Keratinocyte (primary cell): ENCODE results near the gene AKNA. TPM values are rescaled to one million over a fixed set of nuclear protein-coding genes. Genes with fewer than 3 reads are reported as not detected.

Experiments used
- DNase-seq: peaks from one replicate; pipeline ENCODE4 v3.0.0-alpha.2; 2011; ENCODE audit warnings: low read depth, missing footprints, low spot score
- FAIRE-seq: peaks from 2 replicates; lab custom pipeline; 2011; peaks lifted over from hg19 to GRCh38; lab: Jason Lieb, UNC
- H2AFZ ChIP-seq: 2 replicates; pipeline ENCODE4 v1.6.0; 2012; ENCODE audit warnings: low read length, control low read depth, inconsistent platforms; ENCODE audit not compliant: control insufficient read depth
- H3K27ac ChIP-seq: 2 replicates; pipeline ENCODE4 v1.5.1; 2011; ENCODE audit warnings: low read length; ENCODE audit not compliant: control insufficient read depth, insufficient read depth
- H3K27me3 ChIP-seq: 3 replicates; pipeline ENCODE4 v1.6.0; 2011; ENCODE audit warnings: low read length; ENCODE audit not compliant: control insufficient read depth, insufficient read depth; ENCODE audit errors: extremely low read depth
- H3K36me3 ChIP-seq, 2 experiments: 2 replicates in 1 of 2; 3 replicates in 1 of 2; pipeline ENCODE4 v1.5.1; 2011; ENCODE audit warnings: low read length in 2 of 2, mild to moderate bottlenecking in 1 of 2; ENCODE audit not compliant: control insufficient read depth in 2 of 2, insufficient read depth in 2 of 2; ENCODE audit errors: extremely low read depth in 1 of 2
- H3K4me1 ChIP-seq: 3 replicates; pipeline ENCODE4 v1.5.1; 2011; ENCODE audit warnings: low read length; ENCODE audit not compliant: control insufficient read depth, insufficient read depth; ENCODE audit errors: extremely low read depth
- H3K4me2 ChIP-seq: 3 replicates; pipeline ENCODE4 v1.6.0; 2011; ENCODE audit warnings: low read depth, low read length; ENCODE audit not compliant: control insufficient read depth, insufficient read depth; ENCODE audit errors: extremely low read depth
- H3K4me3 ChIP-seq, 3 experiments: fragments of 200-600 bp in 1 of 3; sonication (generic) in 1 of 3; 2 replicates in 2 of 3; 3 replicates in 1 of 3; pipeline ENCODE4 v1.5.1; 2011 to 2016; ENCODE audit warnings: low read length in 3 of 3, mild to moderate bottlenecking in 3 of 3, control low read depth in 2 of 3, inconsistent platforms in 1 of 3, low read depth in 1 of 3, mixed read lengths in 1 of 3, mixed run types in 1 of 3, moderate library complexity in 1 of 3; ENCODE audit not compliant: control insufficient read depth in 2 of 3, insufficient read depth in 2 of 3; ENCODE audit errors: extremely low read depth in 1 of 3
- H3K79me2 ChIP-seq: 2 replicates; pipeline ENCODE4 v1.6.0; 2012; ENCODE audit warnings: low read length; ENCODE audit not compliant: control insufficient read depth, insufficient read depth
- H3K9ac ChIP-seq: 3 replicates; pipeline ENCODE4 v1.6.0; 2011; ENCODE audit warnings: low read length; ENCODE audit not compliant: control insufficient read depth, insufficient read depth; ENCODE audit errors: extremely low read depth
- H3K9me1 ChIP-seq: 3 replicates; pipeline ENCODE4 v1.6.0; 2011; ENCODE audit warnings: low read length; ENCODE audit not compliant: control insufficient read depth, insufficient read depth; ENCODE audit errors: extremely low read depth
- H3K9me3 ChIP-seq: 2 replicates; pipeline ENCODE4 v1.5.1; 2012; ENCODE audit warnings: low read depth, low read length; ENCODE audit not compliant: control insufficient read depth
- H4K20me1 ChIP-seq: 3 replicates; pipeline ENCODE4 v1.6.0; 2011; ENCODE audit warnings: low read length; ENCODE audit not compliant: control insufficient read depth, insufficient read depth; ENCODE audit errors: extremely low read depth
- CTCF ChIP-seq, 3 experiments: IDR thresholded peaks in 1 of 3; conservative IDR thresholded peaks in 1 of 3; optimal IDR thresholded peaks in 1 of 3; 2 replicates in 2 of 3; 3 replicates in 1 of 3; pipeline versions ENCODE3 to v1.5.1; 2011; ENCODE audit warnings: low read length in 3 of 3, mild to moderate bottlenecking in 3 of 3, moderate library complexity in 2 of 3, control low read depth in 1 of 3, inconsistent platforms in 1 of 3; ENCODE audit not compliant: insufficient read depth in 2 of 3; ENCODE audit errors: extremely low read depth in 1 of 3
- EZH2 ChIP-seq: IDR thresholded peaks from one replicate; pipeline ENCODE4 v1.6.1; 2012; ENCODE audit warnings: inconsistent platforms, mild to moderate bottlenecking, low read length, moderate library complexity
- dilution Hi-C: fragments of 300-500 bp; cut with MboI; formaldehyde crosslinking; loops from one replicate; pipeline ENCODE4 v1.7.0; 2020; ENCODE audit warnings: low sequenced_read_pairs; ENCODE audit not compliant: extremely low pct_ligation_motif_present
- polyA plus RNA-seq, 5 experiments: library from polyadenylated mRNA; depleted of rRNA in 3 of 5; stranded (reverse) in 3 of 5; stranded (forward) in 1 of 5; unstranded in 1 of 5; fragments of >200 nt; gene quantifications; 1 replicate in 1 of 5; 2 replicates in 3 of 5; 3 replicates in 1 of 5; pipeline versions ENCODE4 v1.2.1 to v1.2.3, GENCODE V29; 2011 to 2012; ENCODE audit warnings: missing spikeins in 2 of 5, low read depth in 1 of 5, low replicate concordance in 1 of 5

Gene AKNA
- polyA plus RNA-seq, 1 donor (not counting 4 experiments of a cell fraction or from before 2014, with no cell fraction given), result 0.79 TPM

- Histone ChIP-seq H3K4me2 (no peak overlapping the region), H3K79me2 (no peaks in the 10 kb centered on the region), H3K27me3 (no peaks in the 10 kb centered on the region), H3K4me1 (peaks cover 18% of the 10 kb centered on the region), H3K4me3 (no peak overlapping the region), H3K27ac (peak overlapping the region; percentile 82), H3K36me3 (no peaks in the 10 kb centered on the region), H3K9ac (no peak overlapping the region), H3K9me1 (no peaks in the 10 kb centered on the region), H3K9me3 (no peaks in the 10 kb centered on the region), H4K20me1 (no peaks in the 10 kb centered on the region), H2AFZ (no peak overlapping the region)
- FAIRE-seq (no peak), DNase-seq (no peak)
- dilution Hi-C loops, result no loop called here
- no peak for TF ChIP-seq CTCF (optimal IDR thresholded peaks at IDR 0.05 in 1 of 3, IDR thresholded peaks at IDR 0.05 in 1 of 3, conservative IDR thresholded peaks at IDR 0.05 in 1 of 3; ENCODE audit: extremely low read depth in 1 of 3, insufficient read depth in 2 of 3, low read length in 3 of 3)
- TF ChIP-seq EZH2, result no peak
Measured at GRCh38 chr9:114384341-114384740, 3.4 kb downstream of the AKNA start.

GRCh38 chr9:114383521-114384231 is 4.1 kb downstream of the AKNA start:
- Histone ChIP-seq H3K4me1 (peaks cover 13% of the 10 kb centered on the region), H4K20me1 (no peaks in the 10 kb centered on the region), H3K9me3 (no peaks in the 10 kb centered on the region), H3K79me2 (no peaks in the 10 kb centered on the region), H3K27ac (no peak overlapping the region), H3K4me2 (no peak overlapping the region), H3K4me3 (no peak overlapping the region), H3K36me3 (peaks cover 0 to 2% of the 10 kb centered on the region in 2 experiments), H3K27me3 (no peaks in the 10 kb centered on the region), H2AFZ (no peak overlapping the region), H3K9me1 (no peaks in the 10 kb centered on the region), H3K9ac (no peak overlapping the region)
- FAIRE-seq, result no peak
- dilution Hi-C loops, result no loop called here
- TF ChIP-seq EZH2, result no peak
- no peak for TF ChIP-seq CTCF (optimal IDR thresholded peaks at IDR 0.05 in 1 of 3, IDR thresholded peaks at IDR 0.05 in 1 of 3, conservative IDR thresholded peaks at IDR 0.05 in 1 of 3; ENCODE audit: extremely low read depth in 1 of 3, insufficient read depth in 2 of 3, low read length in 3 of 3)
- DNase-seq, result no peak
